Endothelial cell of umbilical vein (primary cell): Measurements from ENCODE around the gene BSG. TPM values are rescaled to one million over a fixed set of nuclear protein-coding genes. Genes with fewer than 3 reads are reported as not detected.

ENCODE experiments used
- BruUV-seq: library from RNA; stranded (reverse); fragments of 400-500 nt; replicated peaks from 2 replicates; lab custom pipeline; 2021; lab: Mats Ljungman, UMichigan
- CTCF ChIA-PET: fragments of 300-600, 350-600 bp; sonication (Branson Sonifier 250); formaldehyde crosslinking; loops from one replicate; lab custom pipeline; 2021; ENCODE audit warnings: antibody characterized with exemption, inconsistent platforms; lab: Charles Lee
- POLR2A ChIA-PET: fragments of 300-600, 350-600 bp; sonication (Branson Sonifier 250); formaldehyde crosslinking; loops from one replicate; lab custom pipeline; 2021; ENCODE audit warnings: antibody characterized with exemption, inconsistent platforms; lab: Charles Lee
- DNase-seq: peaks from one replicate; pipeline ENCODE4 v3.0.0-alpha.2; 2011; ENCODE audit warnings: low read depth, low spot score
- FAIRE-seq: peaks from 2 replicates; lab custom pipeline; 2011; peaks lifted over from hg19 to GRCh38; lab: Jason Lieb, UNC
- H2AFZ ChIP-seq: 2 replicates; pipeline ENCODE4 v1.6.0; 2012; ENCODE audit warnings: low read depth, low read length, control low read depth, inconsistent platforms
- H3K27ac ChIP-seq: 2 replicates; pipeline ENCODE4 v1.5.1; 2011; ENCODE audit warnings: low read depth, mild to moderate bottlenecking, control low read depth, low read length, moderate library complexity; ENCODE audit not compliant: insufficient read depth
- H3K27me3 ChIP-seq, 2 experiments: 2 replicates each; pipeline versions ENCODE4 v1.6.0 to v1.6.1; 2011; ENCODE audit warnings: low read length in 2 of 2, mixed read lengths in 1 of 2; ENCODE audit not compliant: control insufficient read depth in 2 of 2, insufficient read depth in 2 of 2
- H3K36me3 ChIP-seq, 2 experiments: 2 replicates in 1 of 2; 3 replicates in 1 of 2; pipeline ENCODE4 v1.5.1; 2011; ENCODE audit warnings: low read length in 2 of 2, mild to moderate bottlenecking in 1 of 2, moderate library complexity in 1 of 2; ENCODE audit not compliant: control insufficient read depth in 2 of 2, insufficient read depth in 2 of 2; ENCODE audit errors: extremely low read depth in 1 of 2
- H3K4me1 ChIP-seq: 3 replicates; pipeline ENCODE4 v1.5.1; 2011; ENCODE audit warnings: mild to moderate bottlenecking, low read length; ENCODE audit not compliant: control insufficient read depth, insufficient read depth; ENCODE audit errors: extremely low read depth
- H3K4me2 ChIP-seq: 2 replicates; pipeline ENCODE4 v1.6.1; 2011; ENCODE audit warnings: low read length, control low read depth, mixed read lengths; ENCODE audit not compliant: insufficient read depth
- H3K4me3 ChIP-seq, 3 experiments: fragments of 200-600 bp in 1 of 3; sonication (generic), shearing (Covaris generic) in 1 of 3; replicated peaks in 1 of 3; 2 replicates each; pipeline ENCODE4 v1.5.1; 2011 to 2016; ENCODE audit warnings: control low read depth in 3 of 3, low read length in 3 of 3, mild to moderate bottlenecking in 2 of 3, inconsistent platforms in 1 of 3, low read depth in 1 of 3, moderate library complexity in 1 of 3; ENCODE audit not compliant: insufficient read depth in 1 of 3
- H3K79me2 ChIP-seq: 2 replicates; pipeline ENCODE4 v1.6.0; 2012; ENCODE audit warnings: low read length, inconsistent platforms; ENCODE audit not compliant: control insufficient read depth, insufficient read depth
- H3K9ac ChIP-seq: replicated peaks from 2 replicates; pipeline ENCODE3; 2011; ENCODE audit warnings: low read length, control low read depth; ENCODE audit not compliant: insufficient read depth; ENCODE audit errors: extremely low read depth
- H3K9me1 ChIP-seq: replicated peaks from 3 replicates; pipeline ENCODE4 v1.6.0; 2011; ENCODE audit warnings: mild to moderate bottlenecking, low read length; ENCODE audit not compliant: control insufficient read depth, insufficient read depth; ENCODE audit errors: extremely low read depth
- H3K9me3 ChIP-seq: replicated peaks from 2 replicates; pipeline ENCODE4 v1.5.1; 2012; ENCODE audit warnings: low read length, inconsistent platforms; ENCODE audit not compliant: control insufficient read depth, insufficient read depth
- H4K20me1 ChIP-seq: replicated peaks from 2 replicates; pipeline ENCODE3; 2011; ENCODE audit warnings: mild to moderate bottlenecking, low read length; ENCODE audit not compliant: control insufficient read depth, insufficient read depth; ENCODE audit errors: extremely low read depth
- CTCF ChIP-seq, 2 donors: IDR thresholded peaks; 1 replicate in 1 of 2; 2 replicates in 1 of 2; pipeline ENCODE4 v1.5.1; 2011; ENCODE audit warnings: low read length in 2 of 2, mild to moderate bottlenecking in 2 of 2, moderate library complexity in 2 of 2, control low read depth in 1 of 2, inconsistent platforms in 1 of 2, low read depth in 1 of 2; ENCODE audit not compliant: insufficient read depth in 1 of 2; ENCODE audit errors: extremely low read depth in 1 of 2
- EZH2 ChIP-seq: IDR thresholded peaks from 2 replicates; pipeline ENCODE4 v1.6.1; 2012; ENCODE audit warnings: borderline replicate concordance, low read depth, mild to moderate bottlenecking, moderate library complexity, low read length, inconsistent platforms; ENCODE audit not compliant: severe bottlenecking
- FOS ChIP-seq: IDR thresholded peaks from 2 replicates; pipeline ENCODE4 v1.6.1; 2011; ENCODE audit warnings: mild to moderate bottlenecking, low read length, moderate library complexity, borderline replicate concordance; ENCODE audit not compliant: insufficient read depth
- GATA2 ChIP-seq: IDR thresholded peaks from 2 replicates; pipeline ENCODE4 v1.7.0; 2011; ENCODE audit warnings: low read depth, mild to moderate bottlenecking, moderate library complexity, mixed read lengths, low read length; ENCODE audit not compliant: insufficient read length, insufficient read depth
- JUN ChIP-seq: IDR thresholded peaks from 2 replicates; pipeline ENCODE4 v1.6.1; 2011; ENCODE audit warnings: borderline replicate concordance, low read depth; ENCODE audit not compliant: insufficient read length, insufficient read depth
- MAX ChIP-seq: IDR thresholded peaks from 2 replicates; pipeline ENCODE4 v1.6.1; 2011; ENCODE audit not compliant: insufficient read depth, insufficient read length
- MYC ChIP-seq: IDR thresholded peaks from one replicate; pipeline ENCODE4 v1.6.1; 2011; ENCODE audit warnings: mild to moderate bottlenecking, low read depth, low read length
- POLR2A ChIP-seq: IDR thresholded peaks from 2 replicates; pipeline ENCODE4 v1.6.1; 2012; ENCODE audit warnings: low read depth, mild to moderate bottlenecking, control low read depth, low read length
- POLR2AphosphoS5 ChIP-seq: IDR thresholded peaks from 2 replicates; pipeline ENCODE4 v1.6.1; 2012; ENCODE audit warnings: low read depth, mild to moderate bottlenecking, control low read depth, low read length, moderate library complexity; ENCODE audit not compliant: insufficient read depth
- dilution Hi-C: fragments of 300-500 bp; cut with MboI; formaldehyde crosslinking; loops from one replicate; pipeline ENCODE4 v1.15.0; 2019; ENCODE audit warnings: low sequenced_read_pairs; ENCODE audit not compliant: extremely low pct_ligation_motif_present
- intact Hi-C: fragments of 100-400 bp; cut with micrococcal nuclease; formaldehyde crosslinking; loops from one replicate; pipeline ENCODE4 v1.10.0; 2022
- polyA plus RNA-seq, 4 experiments: library from polyadenylated mRNA; depleted of rRNA in 3 of 4; stranded (reverse) in 3 of 4; unstranded in 1 of 4; fragments of >200 nt; gene quantifications; 2 replicates each; pipeline versions ENCODE4 v1.2.1 to v1.2.3, GENCODE V29; 2011 to 2012; ENCODE audit warnings: missing spikeins in 1 of 4
- total RNA-seq: library from RNA; stranded (reverse); gene quantifications from 2 replicates; pipeline ENCODE4 v1.2.3, GENCODE V29; 2021

The BSG gene
- total and polyA plus RNA-seq, 2 donors (not counting 3 experiments of a cell fraction or from before 2014, with no cell fraction given): 485 to 661 TPM

- H3K36me3 ChIP-seq: peaks cover 5 to 33% of the 10 kb centered on the region in 2 experiments
- H3K79me2 ChIP-seq: peaks cover 48% of the 10 kb centered on the region
- H3K4me2 ChIP-seq: no peak overlapping the region
- DNase-seq (no peak), FAIRE-seq (no peak)
- no peak overlapping the region for H2AFZ ChIP-seq
- H3K9ac ChIP-seq: no peak overlapping the region
- no peaks in the 10 kb centered on the region for H4K20me1 ChIP-seq
- no peak overlapping the region for H3K4me3 ChIP-seq
- no peak overlapping the region for H3K27ac ChIP-seq
- no TSS peak for BruUV-seq
- no peaks in the 10 kb centered on the region for H3K27me3 ChIP-seq
- no peaks in the 10 kb centered on the region for H3K9me1 ChIP-seq
- H3K4me1 ChIP-seq: peaks cover 11% of the 10 kb centered on the region
- dilution Hi-C loops (no loop called here), intact Hi-C loops (no loop called here)
- CTCF ChIA-PET: interaction anchor here (1.6 kb wide), 1 partner anchor 154 kb away, joined by 5 read pairs; no protein-coding TSS in a partner anchor
- TF ChIP-seq MAX (no peak), MYC (no peak), POLR2AphosphoS5 (no peak), POLR2A (no peak), JUN (no peak), GATA2 (no peak), CTCF (IDR thresholded peaks at IDR 0.05; ENCODE audit: extremely low read depth in 1 of 2, insufficient read depth in 1 of 2, low read depth in 1 of 2, low read length in 2 of 2) (no peak), FOS (no peak), EZH2 (no peak)
- POLR2A ChIA-PET: no interaction called here
- no peaks in the 10 kb centered on the region for H3K9me3 ChIP-seq
These were observed 8.0 kb downstream of the BSG start for GRCh38 chr19:580274-580835.
